A549 treated with GW870086 at 1 μM for 4 hours (cell line): Measurements from ENCODE around the gene HNMT. TPM values are rescaled to one million over a fixed set of nuclear protein-coding genes. Genes with fewer than 3 reads are reported as not detected.

Experiments
- total RNA-seq: library from RNA; stranded (reverse); fragments of 200-300 nt; extraction: Qiagen RNA extraction; gene quantifications from 5 replicates; pipeline ENCODE4 v1.2.3, GENCODE V29; 2022; ENCODE audit warnings: low read depth

Gene HNMT
- 0.36 to 1.3 TPM (median 0.96 TPM) in 5 replicates for total RNA-seq

DNA sequence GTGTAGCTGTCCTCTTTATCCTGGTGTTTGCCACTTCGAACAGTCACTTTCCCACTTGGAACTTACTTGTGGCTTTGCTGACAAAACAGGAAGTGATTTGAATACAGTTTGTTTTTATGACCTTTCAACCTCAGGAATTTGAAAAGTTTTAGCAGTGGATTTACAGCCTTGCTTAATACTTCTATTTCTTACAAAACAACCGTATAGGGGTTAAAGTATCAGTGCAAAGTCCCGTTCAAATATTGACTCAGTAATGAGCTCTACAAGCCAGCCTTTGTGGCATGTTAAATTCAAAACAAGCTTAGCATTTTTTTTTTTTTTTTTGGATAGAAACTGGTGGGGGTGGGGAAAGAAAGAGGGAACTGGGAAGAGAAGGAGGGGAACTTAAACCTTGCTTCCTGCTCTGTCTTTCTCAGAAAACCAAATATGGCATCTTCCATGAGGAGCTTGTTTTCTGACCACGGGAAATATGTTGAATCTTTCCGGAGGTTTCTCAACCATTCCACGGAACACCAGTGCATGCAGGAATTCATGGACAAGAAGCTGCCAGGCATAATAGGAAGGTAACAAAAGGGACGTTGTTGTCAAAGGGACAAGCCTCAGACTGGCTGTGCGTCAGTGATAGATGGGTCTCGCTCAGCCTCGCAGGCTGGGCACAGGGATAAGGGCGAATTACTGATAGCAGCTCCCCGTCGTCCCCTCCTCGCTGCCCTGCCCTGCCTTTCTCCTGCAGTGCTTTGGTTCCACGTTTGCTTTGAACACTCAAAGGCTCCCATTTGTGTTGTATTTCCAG lies at the start of gene HNMT:
Gene HNMT, plus strand, starts transcription at position 408 of the 793 bp plus-strand sequence. Its CDS starts 19 bp downstream, at position 427.

